Activated naive CD4-positive, alpha-beta T cell treated with Interleukin-2 at 50 U/mL for 16 hours (primary cell): ENCODE results near the gene PTPRJ.

Experiments
- DNase-seq: peaks from one replicate; pipeline ENCODE4 v3.0.0-alpha.2; 2020

The PTPRJ gene

GRCh38 chr11:48169717-48170116 is 189.4 kb downstream of the PTPRJ start:
- no peak for DNase-seq

GRCh38 chr11:48170241-48171233 is 190.2 kb downstream of the PTPRJ start:
- no peak for DNase-seq

- DNase-seq: peak; percentile 68
These were observed 192.7 kb downstream of the PTPRJ start for GRCh38 chr11:48172818-48173609.

GRCh38 chr11:48177661-48178060 is 197.3 kb downstream of the PTPRJ start:
- no peak for DNase-seq

GRCh38 chr11:48180627-48181026 is 200.3 kb downstream of the PTPRJ start:
- DNase-seq: no peak

GRCh38 chr11:48182860-48183526 is 202.6 kb downstream of the PTPRJ start:
- DNase-seq: no peak

GRCh38 chr11:48184452-48184851 is 204.1 kb downstream of the PTPRJ start:
- DNase-seq: no peak

- peak; percentile 31 for DNase-seq
These were observed 210.7 kb downstream of the PTPRJ start for GRCh38 chr11:48190906-48191654.

- DNase-seq: no peak
These were observed 213.5 kb downstream of the PTPRJ start for GRCh38 chr11:48193876-48194275.

GRCh38 chr11:48207881-48208280 is 227.5 kb downstream of the PTPRJ start:
- DNase-seq: no peak

GRCh38 chr11:48210052-48210451 is 229.7 kb downstream of the PTPRJ start:
- no peak for DNase-seq

GRCh38 chr11:48216510-48216909 is 236.2 kb downstream of the PTPRJ start, which contains the start of gene OR4B1:
Gene OR4B1, plus strand, starts transcription at chr11:48216810. Its CDS starts 0 bp downstream, at chr11:48216810.
- DNase-seq: no peak
